HG03571 (cell line): Measurements from ENCODE around the gene CLCN7.

Experiments used
- ATAC-seq: cut with Tn5 transposase; IDR thresholded peaks from one replicate; pipeline ENCODE4 v1.9.1; 2021; ENCODE audit not compliant: unreplicated experiment

The CLCN7 gene, protein sequence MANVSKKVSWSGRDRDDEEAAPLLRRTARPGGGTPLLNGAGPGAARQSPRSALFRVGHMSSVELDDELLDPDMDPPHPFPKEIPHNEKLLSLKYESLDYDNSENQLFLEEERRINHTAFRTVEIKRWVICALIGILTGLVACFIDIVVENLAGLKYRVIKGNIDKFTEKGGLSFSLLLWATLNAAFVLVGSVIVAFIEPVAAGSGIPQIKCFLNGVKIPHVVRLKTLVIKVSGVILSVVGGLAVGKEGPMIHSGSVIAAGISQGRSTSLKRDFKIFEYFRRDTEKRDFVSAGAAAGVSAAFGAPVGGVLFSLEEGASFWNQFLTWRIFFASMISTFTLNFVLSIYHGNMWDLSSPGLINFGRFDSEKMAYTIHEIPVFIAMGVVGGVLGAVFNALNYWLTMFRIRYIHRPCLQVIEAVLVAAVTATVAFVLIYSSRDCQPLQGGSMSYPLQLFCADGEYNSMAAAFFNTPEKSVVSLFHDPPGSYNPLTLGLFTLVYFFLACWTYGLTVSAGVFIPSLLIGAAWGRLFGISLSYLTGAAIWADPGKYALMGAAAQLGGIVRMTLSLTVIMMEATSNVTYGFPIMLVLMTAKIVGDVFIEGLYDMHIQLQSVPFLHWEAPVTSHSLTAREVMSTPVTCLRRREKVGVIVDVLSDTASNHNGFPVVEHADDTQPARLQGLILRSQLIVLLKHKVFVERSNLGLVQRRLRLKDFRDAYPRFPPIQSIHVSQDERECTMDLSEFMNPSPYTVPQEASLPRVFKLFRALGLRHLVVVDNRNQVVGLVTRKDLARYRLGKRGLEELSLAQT

DNA sequence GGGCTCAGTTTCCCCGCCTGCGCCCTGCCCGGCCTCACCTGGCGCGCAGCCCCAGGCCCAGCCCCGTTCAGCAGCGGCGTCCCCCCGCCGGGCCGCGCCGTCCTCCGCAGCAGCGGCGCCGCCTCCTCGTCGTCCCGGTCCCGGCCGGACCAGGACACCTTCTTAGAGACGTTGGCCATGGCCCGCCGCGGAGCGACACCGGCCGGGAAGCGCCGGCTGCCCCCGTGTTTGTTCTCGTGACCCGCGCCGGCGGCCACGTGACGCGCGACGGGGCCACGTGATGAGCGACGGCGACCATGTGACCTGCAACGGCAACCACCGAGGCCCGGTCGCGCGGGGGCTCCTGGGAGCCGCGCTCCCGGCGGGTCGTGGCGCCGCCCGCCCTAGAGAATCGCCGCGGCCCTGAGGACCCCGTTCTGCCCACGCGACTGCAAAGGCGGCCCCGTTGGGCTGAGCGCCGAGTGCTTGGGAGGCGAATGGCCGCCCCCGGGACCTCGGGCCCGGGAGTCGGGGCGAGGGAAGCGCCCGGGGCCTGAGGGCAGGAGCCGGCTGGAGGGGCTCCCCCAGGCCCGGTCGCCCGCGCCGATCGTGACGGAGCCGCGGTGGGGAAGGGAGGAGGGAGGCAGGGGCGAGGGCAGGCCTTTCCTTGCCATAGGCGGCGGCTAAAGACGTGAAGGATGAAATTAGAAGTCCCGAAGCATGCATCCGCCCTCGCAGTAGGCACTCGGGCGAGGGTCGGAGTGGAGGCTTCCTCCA, at the start of gene CLCN7:
TSS of gene CLCN7 (minus strand) at position 233 of the 756 bp plus-strand sequence. CDS start at position 179, 54 bp downstream.
- peak; percentile 75 for ATAC-seq

DNA sequence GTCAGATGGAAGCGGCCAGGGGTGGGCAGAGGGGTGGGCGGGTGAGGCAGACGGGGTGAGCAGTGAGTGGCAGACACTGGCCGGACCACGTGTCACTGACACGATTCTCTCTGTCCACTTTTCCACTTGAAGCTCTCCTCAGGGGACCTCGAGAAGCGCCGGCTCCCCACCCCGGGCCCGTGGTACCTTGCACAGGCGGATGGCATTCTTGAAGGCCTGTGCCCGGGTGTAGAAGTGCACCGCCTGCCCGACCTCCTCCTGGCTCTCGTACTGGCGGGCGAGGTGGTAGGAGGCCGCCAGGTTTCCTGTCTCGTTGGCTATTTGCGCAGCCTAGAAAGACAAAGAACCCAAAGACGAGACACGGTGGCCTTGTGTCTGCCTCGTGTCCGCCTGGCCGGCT, 49.5 kb upstream of the CLCN7 start:
- ATAC-seq = no peak

DNA sequence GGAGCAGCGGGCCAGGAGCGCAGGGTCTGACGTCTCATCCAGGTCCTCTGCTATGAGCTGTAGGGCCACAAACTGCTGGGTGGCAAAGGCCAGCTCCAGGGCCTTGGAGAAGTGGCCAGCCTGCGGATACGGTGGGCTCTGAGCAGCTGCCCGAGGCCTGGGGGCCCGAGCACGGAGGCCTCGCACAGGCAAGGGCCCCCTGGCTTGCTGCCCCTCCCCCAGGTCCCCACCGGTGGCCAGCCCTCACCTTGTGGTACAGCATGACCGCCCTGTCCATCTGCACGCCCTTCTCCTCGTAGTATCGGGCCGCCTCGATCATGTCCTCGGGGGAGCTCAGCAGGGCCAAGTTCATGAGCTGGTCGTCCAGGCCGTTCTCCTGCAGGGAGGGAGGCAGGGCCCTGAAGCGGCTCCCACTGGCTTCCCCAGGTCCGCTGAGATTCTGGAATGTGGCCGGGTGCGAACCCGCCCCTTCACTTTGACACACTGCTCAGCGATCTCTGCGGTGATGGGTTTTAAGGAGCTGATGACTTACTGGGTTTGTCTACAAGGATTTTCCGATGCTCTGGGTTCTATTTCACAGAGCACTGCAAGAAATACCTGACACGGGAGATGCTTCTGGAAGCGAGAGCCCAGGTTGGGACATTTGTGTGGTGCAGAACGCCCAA, 48.9 kb upstream of the CLCN7 start:
- no peak for ATAC-seq

DNA sequence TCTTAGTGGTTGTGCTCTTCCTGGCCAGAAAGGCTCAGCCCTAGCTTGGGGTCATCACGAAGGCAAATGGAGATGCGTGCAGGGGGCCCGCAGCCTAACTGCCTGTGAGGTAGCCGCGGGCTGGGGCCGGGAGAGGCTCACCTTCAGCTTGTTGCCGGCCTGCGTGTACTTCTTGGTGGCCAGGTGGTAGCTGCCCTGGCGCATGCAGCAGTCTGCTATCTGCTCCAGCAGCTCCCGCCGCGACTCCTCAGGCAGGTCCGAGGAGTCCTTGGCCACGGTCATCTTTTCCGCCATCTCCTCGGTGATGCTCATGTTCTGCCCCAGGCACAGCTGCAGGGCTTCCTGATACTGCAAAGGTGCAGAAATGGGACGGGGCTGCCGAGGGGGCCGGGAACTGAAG, 45.6 kb upstream of the CLCN7 start:
- ATAC-seq = no peak

DNA sequence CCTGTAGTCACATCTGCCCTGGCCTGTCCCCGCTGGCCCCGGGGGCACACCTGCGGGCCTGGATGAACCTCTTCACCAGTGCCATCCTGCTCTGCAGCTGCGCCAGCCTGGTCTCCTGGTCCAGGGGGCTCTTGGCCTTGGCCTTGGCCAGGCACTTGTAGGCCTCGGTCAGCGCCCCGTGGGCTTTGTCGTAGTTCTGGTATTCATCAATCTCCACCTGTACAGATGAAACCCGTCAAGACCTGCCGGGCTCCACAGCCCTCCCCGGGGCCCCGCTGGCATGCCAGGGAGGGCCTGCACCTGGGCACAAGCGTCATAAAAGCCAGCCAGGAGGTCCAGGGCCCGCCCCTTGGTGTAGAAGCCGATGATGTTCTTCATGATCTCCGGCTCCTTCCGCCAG, 45.0 kb upstream of the CLCN7 start:
- no peak for ATAC-seq

DNA sequence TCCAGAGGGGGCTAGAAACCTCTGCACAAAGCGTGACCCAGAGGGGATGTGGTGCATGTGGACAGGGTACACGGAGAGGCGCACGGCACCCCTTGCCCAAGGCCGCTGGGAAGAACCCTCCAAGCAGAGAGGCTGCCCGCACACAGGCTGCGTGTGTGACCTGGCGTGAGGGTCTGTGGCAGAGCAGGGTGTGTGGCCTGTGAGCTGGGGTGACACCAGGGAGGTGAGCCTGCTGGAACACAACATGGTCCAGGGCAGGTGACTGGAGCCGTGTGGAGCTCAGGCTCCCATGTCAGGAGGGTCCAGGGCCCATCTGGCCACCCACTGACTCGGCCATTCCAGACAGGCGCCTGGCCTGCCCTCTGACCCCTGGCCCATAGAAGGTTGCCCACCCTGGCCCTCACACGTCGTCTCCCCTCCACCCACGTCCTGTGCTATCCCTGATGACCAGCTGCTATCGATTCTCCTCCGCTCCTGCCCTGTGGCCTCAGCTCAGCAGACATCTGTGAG, 43.9 kb upstream of the CLCN7 start:
- no peak for ATAC-seq

DNA sequence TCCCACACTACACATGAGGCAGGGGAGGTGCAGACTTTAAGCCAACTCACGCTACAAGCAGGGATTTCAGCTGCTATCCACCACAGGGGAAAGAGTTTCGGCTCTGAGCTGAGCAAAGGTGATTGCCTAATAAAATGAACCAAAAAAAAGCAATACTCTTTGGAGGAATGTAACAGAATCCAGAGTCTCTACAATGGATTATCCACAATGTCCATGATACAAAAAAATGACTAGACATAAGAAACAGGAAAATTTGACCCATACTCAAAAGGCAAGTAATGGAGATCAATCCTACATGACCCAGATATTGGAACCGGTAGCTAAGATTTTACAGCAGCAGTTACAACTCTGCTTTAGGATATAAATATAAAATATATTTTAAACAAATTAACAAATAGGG, 39.7 kb upstream of the CLCN7 start:
- no peak for ATAC-seq

DNA sequence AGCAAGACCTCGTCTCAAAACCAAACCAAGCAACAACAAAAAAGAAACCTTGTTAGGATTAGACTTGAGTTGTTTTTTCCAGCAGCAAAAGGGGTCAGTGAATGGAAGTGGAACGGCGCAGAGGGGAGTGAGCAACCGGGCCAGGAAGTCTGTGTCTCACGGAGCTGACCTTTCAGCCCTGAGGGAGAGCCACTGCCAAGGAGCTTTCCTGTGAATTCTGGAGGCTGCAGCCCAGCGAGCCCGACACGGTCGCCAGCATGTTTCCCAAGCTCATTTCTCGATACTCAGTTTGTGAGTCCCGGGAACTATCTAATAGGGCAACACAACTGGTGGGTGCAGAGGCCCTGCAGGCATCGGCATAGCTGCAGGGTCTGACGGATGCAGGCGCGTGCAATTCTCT, 37.9 kb upstream of the CLCN7 start:
- ATAC-seq = no peak

DNA sequence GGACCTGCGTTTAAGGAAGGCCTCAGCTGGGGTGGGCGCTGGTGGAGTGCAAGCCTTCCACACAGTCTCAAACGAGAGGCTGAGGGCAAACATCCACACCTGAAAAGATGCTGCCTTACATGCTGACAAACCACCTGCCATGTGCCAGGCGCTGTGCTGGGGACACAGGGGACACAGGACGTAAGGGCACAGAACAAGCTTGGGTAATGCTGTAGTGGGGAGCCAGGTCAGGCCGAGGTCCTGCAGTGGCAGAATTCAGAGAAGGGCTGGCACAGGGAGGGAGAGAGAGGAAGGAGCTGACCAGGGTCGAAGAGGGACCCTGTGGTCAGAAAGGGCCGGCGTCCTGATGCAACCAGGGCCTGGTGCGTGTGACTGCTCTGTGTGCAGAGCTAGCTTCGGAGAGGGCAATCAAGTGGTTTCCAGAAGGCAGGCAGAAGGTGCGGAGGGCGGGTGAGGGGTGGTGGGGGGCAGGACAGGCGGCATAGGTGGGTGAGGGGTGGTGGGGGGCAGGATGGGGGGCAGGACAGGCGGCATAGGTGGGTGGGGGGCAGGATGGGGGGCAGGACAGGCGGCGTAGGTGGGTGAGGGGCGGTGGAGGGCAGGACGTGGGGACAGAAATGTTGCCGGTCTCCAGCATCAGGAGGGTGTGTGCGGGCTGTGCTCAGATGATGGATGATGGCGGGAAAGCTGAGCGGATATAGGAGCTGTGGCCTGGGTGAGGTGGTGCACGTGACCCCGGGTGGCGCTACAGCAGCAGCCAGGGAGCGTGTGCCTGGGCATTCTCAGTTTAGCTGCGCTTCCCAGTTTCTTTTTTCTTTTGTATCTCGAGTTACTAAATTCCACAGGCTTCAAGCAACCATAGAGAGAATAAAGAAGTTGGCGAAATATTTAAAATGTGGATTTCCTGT, 37.1 kb upstream of the CLCN7 start:
- ATAC-seq = no peak

DNA sequence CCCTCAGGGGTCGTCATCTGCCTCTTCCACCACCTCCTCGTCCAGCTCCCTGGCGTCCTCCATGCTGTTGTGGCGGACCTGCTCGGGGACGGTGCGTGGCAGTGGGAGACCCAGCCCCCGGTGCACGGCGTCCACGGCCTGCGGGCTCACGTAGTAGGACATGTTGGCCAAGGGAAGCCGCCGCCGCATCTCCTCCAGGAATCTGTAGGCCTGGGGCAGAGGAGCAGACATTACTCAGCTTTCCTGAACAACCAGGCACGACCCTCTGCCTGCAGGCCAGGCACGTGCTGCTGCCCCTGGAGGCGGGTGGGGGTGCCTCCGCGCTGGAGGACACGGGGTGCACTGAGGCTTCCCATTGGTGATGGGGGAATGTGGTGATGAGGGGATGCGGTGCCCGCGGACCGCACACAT, 36.1 kb upstream of the CLCN7 start:
- no peak for ATAC-seq

DNA sequence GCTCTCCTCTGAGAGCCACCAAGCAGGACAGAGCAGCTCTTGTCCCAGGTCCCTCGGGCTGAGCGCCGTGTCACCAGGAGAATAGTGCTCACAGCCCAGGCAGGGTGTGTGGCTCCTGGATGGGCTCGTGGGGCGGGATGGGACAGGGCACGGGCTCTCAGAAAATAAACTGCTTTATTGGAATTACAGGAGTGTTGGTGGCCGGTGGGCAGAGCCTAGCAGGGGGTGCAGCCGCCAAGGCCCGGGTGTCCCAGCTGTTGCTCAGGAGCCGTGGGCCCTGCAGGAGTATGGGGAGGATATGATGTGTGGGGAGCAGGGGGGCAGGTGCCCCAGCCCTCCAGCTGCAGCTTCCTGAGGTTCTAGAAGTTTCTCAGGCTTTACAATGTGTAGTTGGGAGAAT, 35.4 kb upstream of the CLCN7 start:
- ATAC-seq = no peak

DNA sequence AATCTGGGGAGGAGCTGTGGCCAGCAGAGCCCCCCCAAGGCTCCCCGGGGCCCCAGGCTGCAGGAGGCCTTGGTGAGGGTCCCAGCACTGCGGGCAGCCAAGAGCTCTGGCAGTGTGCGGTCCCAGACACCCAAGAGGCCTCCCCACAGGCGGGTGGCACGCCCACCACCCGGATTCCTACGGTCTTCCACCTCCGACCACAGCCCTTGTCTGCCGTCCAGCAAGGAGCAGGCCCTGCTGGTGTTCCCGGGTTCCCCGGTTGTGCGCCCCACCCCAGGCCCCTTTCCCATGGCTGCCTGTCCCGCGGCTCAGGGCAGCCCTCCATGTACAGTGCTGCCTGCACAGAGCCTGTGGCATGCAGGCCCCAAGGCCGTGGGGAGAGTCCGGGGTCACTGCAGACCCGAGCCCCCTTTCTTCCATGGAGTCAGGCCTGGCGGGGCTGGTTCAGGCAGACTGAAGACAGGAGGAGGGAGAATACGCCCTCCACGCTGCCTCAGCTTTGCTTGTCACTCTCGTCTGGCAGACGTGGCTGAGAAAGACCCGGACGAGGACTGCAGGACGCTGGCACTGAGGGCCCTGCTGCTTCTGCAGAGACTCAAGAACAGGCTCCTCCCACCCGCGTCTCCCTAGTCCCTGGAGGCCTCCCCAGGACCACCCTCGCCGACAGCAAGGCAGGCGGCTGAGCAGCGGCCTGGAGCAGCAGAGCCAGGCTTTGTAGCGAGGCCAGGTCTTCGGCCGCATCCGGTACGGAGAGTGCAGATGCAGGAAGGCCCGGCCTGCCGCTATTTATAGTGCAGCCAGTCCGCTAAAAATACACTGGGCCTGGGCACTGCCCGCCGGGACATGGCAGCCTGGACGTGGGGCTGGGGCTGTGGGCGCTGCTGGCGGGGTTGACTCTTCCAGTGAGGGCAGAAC, 34.7 kb upstream of the CLCN7 start:
- ATAC-seq = no peak

DNA sequence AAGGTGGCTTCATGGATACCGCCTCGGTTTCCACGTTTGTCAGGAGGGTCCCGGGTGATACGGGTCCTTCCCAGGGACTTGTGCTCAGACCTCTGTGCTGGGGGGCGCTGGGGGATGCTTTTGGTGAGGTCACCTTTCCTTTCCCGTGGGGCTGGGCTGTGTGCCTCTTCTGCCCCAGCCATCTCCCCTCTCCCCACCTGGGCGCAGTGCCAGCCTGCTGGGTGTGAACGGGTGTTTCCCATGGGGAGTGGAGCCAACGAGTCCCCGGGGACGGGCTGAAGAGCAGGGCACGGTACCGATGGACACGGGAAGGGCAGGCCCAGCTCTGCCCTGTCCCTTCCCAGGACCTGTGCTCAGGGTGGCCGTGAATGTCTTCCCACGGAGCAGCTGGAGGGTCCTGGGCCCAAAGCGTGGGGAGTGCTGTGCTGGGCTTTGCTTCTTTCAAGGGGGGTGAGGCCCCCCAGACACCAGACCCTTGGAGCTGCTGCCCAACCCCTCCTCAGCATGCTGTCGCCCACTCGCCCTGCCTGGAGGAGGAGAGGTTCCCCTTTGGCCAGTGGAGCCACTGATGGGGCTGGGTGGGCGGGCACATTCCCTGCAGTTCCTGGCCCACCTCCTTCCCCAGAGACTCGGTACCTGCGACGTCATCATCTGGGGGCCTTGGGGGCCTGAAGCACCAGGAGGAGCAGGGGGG, 33.8 kb upstream of the CLCN7 start:
- ATAC-seq = no peak

DNA sequence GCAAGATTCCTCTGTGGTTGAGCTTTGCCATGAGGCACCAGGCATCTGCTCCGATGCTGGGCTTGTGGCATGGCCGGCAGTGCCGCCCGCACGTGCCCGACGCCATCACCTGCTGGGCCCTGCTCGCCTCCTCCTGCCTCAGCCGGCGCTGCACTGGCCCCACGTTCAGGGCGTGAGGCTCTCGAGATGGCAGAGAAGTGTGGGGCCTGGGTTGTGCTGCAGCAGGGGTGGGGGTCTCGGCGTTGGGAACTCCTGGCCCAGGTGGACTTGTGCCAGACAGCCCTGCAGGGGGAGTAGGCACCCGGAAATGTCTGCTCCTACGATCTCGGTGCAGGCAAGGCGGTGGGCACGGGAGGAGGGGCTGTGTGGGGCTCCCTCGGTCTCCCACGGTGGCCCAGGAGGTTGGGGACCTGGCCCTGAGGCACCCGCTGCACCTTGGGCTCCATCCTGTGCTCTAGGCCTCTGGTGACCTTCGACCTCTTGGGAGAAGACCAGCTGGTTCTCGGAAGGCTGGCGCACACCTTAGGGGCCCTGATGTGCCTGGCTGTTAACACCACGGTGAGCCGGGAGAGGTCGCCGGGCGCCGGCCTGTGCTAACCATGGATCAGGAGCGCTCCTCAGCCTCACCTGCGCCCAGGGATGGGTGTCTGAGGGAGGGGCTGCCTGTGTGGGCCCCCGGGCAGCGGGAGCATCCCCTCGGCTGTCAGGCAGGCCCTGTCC, 31.8 kb upstream of the CLCN7 start:
- ATAC-seq = no peak

DNA sequence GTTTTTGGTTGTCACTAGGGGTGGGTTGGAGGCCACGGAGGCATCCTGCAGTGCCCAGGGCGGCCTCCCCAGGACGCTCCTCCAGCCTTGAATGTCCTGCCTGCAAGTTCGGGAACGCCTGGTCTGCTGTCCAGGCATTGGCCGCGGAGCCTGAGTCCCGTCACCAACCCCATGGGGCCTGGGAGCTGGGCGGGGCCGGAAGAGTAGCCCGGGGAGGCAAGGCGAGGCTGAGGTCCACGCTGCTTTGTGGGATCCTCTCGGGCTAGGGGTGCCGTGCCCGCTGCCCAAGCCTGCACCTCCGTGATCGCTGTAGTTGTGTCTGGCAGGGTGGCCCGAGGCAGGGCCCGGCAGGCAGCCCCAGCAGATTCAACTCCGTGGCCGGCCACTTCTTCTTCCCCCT, 31.1 kb upstream of the CLCN7 start:
- ATAC-seq = no peak

DNA sequence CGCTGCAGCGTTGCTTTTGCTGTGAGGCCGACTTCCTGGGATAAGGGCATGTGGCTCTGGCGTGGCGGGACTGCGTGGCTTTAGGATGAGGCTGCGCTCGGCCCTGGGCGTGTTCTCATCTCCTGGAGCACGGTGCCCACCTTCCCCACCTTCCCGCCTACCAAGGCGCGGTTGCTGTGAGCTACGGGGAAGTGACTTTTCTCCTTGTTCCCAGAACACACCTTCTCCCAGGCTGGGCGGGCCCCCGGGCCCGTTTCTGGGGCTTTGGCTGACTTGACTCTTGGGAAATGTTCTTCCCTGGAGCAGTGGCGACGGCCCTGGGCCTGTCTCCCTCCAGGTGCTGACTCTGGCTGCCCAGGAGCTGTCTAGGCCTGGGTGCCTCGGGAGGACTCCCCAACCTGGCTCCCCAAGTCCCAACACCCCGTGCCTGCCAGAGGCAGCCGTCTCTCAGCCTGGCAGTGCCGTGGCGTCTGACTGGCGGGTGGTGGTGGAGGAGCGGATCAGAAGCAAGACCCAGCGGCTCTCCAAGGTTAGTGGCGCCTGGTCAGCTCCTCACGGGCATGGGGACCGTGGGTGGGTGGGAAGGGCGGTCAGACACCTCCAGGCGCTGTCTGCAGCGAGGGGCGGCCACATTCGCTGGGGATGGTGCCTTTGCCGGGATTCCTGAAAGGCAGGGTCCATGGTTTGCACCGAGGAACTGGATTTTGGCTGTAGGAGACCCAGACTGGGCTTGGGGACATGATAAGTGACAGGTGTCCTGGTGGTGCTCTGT, 30.4 kb upstream of the CLCN7 start:
- ATAC-seq = no peak
